AG20443 (cell line): Measurements from ENCODE around the gene SERPIND1.

Experiments used
- DNase-seq: peaks from one replicate; pipeline ENCODE4 v3.0.0; 2012; ENCODE audit warnings: low spot score, mixed read lengths

Gene SERPIND1

DNA sequence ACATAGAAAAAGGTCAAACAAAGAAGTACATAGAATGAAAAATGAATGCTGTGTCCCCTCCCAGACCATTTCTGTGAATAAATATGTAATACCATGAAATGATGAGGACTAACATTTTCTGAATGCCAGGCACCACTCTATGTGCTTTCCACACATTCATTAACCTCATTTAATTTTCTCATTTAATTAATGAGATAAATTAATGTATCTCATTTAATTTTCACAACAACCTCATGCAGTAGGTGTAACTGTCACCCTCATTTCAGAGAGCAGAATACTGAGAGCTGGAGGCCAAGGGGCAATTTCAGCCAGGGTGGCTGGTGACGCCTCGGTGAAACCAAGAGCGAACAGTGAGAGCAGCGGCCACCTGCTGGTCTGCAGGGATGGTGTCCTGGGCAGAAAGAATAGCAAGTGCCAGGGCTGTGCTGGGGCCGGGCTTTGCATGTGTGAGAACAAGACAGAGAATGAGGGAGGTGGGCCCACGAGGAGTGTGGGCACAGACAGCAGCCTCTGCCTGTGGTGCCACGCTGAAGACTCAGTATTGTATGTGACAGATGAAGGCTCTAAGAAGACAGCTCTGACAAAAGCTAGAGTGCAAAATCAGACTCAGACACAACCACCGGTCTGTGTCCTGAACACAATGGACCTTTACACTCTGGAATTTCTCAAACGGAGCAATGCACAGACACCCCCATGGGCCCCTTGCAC, 1.8 kb upstream of the SERPIND1 start:
- DNase-seq = no peak

DNA sequence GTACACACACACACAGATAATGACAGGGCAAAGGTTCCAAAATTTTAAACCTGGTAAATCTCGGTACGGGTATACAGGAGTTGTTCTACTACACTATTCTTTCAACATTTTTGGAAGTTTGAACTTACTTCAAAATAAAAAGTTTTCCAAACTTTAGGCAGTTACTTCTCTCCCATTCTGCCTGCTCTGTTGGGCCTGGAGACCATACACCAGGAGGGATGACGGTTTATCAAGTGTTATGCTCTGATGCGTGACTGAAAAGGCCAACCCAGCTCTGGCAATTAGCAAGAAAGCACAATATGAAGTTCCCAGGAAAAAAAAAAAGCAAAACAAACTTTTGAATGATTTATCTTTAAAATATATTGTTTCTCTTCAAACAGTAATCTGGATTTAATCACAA, 969 bp downstream of the SERPIND1 start:
- no peak for DNase-seq

DNA sequence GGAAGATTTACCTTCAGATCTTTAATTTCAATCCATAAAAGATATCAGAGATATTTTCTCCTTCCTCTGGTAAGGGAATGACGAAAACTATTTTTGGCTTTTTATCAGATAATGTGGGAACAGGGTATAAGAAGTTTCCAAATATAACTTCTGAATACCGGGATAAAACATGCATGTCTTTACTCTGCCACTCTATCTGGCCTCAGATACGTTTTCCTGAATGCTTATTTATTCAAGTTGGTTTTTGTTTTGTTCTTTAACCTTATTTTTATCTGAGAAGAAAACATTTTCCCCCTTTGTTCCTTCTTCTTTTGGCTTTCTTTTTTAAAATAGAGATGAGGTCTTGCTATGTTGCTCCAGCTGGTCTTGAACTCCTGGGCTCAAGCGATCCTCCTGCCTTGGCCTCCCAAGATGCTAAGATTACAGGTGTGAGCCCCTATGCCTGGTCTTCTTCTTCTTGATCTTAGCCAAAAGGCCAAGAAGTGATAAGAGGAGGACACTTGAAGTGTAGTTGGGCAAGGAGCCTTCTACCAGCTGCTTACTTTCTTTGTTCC, 1.5 kb downstream of the SERPIND1 start:
- DNase-seq = no peak

DNA sequence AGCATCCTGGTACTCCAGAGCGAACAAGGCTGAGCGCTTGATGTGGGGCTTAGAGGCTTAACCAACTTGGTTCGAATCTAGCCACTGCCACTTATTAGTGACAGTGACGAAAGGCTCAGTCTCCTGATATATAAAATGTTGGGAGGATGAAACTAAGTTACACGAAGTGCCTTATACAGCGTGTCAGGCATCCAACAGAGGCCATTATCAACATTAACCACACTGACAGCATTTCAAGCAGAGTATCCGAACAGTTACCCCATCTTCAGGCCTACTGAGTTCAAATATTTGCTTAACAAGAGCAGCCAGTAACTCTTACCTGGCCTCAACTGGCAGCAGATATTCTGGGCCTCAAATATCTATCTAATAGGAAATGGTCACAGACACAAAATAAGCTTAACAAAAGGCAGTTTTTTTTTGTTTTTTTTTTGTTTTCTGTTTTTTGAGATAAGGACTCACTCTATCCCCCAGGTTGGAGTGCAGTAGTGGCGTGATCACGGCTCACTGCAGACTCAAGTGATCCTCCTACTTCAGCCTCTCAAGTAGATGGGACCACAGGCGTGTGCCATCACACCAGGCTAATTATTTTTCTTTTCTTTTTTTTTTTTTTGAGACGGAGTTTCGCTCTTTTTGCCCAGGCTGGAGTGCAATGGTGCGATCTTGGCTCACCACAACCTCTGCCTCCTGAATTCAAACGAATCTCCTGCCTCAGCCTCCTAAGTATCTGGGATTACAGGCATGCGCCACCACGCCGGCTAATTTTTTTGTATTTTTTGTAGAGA, 2.9 kb downstream of the SERPIND1 start:
- DNase-seq = no peak

DNA sequence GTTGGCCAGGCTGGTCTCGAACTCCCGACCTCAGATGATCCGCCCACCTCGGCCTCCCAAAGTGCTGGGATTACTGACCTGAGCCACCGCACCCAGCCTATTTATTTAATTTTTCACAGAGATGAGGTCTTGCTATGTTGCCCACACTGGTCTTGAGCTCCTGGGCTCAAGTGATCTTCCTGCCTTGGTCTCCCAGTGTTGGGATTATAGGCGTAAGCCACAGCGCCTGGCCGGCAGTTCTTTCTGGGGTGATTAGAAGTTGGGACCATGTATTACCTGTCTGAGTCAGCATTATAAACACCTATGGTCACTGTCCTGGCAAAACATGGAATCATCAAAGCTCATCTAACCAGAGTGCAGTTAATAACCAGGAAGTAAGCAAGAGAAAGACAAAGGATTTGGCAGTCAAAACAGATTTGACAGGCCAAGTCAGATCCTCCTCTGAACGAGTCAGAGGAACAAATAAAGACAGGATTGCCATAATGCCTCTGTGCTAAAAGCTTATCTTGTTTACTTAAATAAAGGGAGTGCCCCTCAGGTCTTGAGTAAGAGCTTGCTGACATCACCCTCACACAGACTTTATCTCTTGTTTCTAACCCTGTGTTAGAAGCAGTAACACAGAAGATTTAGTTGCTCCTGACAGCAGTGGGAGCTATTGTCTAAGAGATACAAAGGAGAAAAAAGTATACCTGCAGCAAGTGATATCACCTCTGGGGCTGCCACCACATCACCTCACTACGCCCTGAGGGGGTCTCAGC, 3.7 kb downstream of the SERPIND1 start:
- peak; percentile 82 for DNase-seq

DNA sequence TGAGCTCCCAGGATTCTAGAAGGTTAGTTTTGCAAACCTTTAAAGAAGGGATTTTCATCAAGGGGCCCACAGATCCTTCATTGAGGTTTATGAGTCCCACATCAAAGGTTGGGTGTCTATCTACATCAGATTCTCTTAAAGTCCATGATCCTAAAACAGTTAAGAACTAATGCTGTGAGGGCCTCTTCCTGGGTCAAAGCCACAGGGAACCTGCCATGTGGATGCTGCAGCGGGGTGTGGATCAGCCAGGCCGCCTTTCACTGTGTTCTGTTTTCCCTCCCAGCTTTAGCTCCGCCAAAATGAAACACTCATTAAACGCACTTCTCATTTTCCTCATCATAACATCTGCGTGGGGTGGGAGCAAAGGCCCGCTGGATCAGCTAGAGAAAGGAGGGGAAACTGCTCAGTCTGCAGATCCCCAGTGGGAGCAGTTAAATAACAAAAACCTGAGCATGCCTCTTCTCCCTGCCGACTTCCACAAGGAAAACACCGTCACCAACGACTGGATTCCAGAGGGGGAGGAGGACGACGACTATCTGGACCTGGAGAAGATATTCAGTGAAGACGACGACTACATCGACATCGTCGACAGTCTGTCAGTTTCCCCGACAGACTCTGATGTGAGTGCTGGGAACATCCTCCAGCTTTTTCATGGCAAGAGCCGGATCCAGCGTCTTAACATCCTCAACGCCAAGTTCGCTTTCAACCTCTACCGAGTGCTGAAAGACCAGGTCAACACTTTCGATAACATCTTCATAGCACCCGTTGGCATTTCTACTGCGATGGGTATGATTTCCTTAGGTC, 5.3 kb downstream of the SERPIND1 start:
- no peak for DNase-seq

DNA sequence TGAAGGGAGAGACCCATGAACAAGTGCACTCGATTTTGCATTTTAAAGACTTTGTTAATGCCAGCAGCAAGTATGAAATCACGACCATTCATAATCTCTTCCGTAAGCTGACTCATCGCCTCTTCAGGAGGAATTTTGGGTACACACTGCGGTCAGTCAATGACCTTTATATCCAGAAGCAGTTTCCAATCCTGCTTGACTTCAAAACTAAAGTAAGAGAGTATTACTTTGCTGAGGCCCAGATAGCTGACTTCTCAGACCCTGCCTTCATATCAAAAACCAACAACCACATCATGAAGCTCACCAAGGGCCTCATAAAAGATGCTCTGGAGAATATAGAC, 5.9 kb downstream of the SERPIND1 start:
- DNase-seq = no peak

DNA sequence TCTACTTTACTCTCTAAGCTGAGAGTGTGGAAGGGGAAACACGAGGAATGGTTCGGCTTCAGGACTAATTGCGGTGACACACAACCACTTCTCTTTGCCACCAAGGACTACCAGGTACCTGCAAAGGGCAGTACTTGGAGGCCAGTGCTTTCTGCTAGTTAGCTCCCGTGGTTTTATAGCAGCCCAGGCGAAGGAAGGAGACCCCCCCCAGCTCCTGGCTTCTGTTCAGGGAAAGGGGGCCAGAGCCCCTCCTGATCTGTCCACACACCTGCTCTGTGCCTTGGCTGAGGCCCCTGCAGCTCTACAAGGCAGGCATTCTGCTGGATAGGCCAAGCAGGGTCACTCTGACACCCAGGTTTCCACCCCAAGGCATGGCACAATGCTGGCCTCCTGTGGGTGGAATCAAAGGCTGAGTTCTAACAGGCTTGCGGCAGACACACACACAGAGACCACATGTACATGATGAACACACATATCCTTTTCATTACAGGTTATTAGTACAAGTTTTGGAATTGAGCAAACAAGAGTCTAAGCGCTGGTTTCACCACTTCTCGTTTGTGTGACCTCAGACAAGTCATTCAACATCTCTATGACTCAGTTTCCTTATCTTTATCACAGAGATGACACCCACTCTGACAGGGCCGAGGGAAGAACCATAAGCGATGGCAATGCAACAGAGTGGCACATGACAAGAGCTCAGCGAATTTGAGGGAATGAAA, 7.5 kb downstream of the SERPIND1 start:
- DNase-seq = no peak

DNA sequence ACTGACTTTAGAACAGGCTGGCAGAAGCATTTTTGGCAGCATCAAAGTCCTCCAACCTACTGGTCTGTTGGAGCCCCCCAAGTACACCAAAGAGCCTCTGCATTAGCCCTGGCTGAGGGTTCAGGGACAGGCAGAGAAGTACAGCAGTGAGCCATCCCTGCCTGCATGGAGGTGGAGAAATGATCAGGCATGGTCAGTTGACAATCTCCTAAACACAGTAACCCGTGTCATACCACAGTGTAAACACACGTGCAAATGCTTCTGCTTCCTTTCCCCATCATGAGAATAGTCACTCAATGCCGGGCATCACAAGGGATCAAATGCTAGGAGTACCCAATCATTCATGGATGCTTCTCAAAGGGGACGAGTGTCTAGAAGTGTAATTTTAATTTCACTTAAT, 8.2 kb downstream of the SERPIND1 start:
- DNase-seq = no peak

DNA sequence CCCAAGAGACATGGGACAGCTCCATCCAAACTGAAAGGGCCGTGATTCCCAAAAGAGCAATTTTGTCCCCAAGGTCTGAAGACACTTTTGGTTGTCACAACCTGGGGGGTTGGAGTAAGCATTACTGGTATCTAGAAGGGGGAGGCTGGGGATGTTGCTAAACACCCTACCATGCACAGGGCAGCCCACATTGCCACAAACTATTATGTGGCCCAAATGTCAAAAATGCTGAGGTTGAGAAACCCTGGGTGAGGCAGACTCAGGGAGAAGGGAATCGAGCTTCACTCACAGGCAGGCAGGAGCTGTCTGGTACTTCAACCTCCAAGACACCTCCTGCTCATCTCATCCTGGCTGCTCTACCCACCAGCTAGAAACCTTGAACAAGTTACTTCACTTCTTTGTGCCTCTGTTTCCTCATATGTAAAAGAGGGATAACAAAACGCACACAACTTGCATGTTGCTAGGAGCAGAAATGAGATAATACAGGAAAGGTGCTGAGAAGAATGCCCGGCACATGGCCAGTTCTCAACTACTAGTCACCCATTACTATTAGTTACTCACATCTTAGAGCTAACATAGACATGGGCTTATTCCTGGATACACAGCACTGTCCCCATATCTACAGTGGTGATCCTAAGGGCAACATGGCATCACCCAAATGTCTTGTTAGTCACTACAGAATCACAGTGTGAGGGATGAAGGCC, 8.8 kb downstream of the SERPIND1 start:
- DNase-seq = no peak

DNA sequence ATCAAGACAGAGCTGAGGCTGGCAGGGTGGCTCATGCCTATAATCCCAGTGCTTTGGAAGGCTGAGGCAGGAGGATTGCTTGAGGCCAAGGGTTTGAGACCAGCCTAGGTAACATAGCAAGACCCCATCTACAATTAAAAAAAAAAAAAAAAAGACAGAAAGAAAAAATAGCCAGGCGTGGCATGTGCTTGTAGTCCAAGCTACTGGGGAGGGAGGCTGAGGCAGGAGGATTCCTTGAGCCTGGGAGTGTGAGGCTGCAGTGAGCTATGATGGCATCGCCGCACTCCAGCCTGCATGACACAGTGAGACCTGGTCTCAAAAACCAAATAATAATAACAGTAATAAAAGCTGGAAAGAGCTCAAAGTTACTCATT, 9.4 kb downstream of the SERPIND1 start:
- DNase-seq = no peak

DNA sequence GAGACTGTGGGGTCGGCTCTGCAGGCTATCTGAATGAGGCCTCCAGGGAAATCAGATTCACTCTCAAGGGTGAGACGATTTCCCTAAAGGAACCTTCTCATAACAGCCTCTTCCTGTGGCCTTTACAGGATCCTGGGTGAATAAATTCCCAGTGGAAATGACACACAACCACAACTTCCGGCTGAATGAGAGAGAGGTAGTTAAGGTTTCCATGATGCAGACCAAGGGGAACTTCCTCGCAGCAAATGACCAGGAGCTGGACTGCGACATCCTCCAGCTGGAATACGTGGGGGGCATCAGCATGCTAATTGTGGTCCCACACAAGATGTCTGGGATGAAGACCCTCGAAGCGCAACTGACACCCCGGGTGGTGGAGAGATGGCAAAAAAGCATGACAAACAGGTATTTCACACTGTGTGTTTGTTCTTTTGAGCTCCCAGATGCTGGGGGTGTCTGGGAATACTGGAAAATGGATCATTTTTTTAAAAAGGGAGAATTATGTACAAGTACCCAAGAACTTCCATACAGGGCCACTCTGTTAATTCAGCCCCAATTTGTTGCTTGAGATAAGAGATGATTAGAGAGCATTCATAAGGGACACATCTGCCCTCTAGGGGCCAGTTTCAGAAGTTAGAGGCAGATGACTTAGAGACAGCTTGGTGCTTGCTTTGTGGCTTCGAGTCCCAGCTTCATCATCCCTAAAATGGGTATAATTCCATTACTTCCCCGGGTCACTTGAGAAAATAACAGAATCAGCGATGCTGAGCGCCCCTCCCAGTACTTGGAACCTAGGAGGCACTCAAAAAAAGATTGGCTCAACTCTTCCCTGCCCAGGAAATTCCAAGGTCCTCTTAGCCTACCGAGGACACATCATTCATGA, 10.2 kb downstream of the SERPIND1 start:
- peak; percentile 71 for DNase-seq

DNA sequence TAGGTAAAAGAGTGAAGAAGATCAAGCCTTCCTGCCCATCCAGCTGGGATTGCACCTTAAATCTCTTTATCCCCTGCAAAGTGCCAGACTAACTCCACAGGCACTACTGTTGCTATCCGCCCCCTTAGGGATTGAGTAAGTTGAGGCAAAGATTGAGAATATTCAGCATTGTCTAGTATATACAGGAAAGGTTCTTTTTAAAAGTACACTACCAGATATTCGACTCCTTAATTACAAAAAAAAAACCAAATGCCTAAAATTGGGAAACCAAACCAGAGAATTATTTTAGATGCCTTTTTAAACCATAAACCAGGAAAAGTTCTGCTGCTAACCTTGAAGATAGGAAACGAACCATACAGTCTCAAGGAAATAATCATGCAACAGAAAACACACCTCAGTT, 11.5 kb downstream of the SERPIND1 start:
- DNase-seq = no peak

DNA sequence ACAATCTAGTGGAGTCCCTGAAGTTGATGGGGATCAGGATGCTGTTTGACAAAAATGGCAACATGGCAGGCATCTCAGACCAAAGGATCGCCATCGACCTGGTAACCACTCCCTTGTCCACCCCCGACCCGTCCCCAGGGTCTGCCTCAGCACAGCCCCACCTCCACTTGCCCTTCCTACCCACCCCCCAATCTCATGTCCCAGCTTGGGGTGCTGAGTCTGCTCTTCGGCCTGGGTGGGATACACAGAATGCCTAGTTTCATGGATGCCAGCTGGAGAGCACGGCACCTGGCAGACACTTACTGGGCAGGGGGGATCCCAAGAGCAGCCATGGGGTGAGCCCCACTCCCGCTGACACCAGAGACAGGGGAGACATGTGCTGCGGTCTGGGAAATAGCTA, 12.1 kb downstream of the SERPIND1 start:
- no peak for DNase-seq

DNA sequence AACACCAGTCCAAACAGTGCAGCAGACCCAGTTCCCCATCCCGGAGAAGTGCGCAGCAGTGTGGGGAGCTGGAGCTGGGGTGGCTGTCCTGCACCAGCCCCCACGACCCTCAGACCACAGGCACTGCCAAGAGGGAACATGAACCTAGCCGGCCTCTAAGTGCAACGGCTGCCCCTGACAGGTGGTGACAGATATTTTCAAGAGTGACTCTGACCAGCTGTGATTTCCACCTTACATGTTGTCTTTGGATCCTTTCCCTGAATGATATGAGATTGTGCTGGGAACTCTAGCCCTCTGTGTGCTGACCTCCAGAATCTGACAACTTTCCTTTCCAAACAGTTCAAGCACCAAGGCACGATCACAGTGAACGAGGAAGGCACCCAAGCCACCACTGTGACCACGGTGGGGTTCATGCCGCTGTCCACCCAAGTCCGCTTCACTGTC, 12.6 kb downstream of the SERPIND1 start:
- no peak for DNase-seq

DNA sequence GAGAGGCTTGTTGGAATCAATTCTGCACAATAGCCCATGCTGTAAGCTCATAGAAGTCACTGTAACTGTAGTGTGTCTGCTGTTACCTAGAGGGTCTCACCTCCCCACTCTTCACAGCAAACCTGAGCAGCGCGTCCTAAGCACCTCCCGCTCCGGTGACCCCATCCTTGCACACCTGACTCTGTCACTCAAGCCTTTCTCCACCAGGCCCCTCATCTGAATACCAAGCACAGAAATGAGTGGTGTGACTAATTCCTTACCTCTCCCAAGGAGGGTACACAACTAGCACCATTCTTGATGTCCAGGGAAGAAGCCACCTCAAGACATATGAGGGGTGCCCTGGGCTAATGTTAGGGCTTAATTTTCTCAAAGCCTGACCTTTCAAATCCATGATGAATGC, 13.3 kb downstream of the SERPIND1 start:
- no peak for DNase-seq

DNA sequence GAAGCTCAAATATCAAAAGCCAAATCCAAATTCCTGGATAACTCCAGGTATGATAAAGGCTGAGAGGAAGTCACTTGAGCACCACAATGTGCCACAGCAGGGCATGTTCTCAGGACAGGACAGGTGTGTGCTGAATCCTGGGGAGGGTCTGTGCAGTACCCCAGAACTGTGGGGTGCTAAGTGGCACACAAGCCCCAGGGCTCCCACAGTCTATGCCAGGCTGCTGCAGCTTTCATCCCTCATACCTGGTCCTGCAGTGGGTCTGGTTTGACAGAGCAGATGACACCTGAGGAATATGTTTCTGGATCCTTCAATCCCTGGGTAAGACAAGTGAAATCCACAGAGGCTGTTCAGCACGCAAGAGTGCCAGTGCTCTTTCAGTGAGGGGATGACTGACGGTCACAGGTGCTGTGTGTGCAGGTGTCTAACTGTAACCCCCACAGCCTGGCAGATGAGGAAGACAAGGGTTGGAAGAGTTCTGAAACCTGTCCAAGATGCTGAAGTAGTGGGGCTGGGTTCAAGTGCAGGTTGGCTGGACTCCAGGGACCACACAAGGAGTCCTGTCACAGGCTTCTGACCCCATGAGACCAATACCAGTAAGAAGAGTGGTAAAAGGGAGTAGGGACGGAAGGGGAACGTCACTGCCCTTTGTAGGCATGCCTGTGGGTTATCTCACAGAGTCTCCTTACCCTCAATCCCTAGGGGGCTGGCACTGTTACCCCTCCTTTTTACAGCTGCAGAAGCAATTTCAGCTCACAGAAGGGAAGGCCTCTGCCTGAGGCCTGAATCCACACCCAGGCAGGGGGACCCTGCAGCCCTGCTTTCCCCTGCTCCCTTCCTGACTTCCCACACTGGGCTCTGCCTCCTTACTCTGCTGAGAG, 14.1 kb downstream of the SERPIND1 start:
- DNase-seq = no peak

DNA sequence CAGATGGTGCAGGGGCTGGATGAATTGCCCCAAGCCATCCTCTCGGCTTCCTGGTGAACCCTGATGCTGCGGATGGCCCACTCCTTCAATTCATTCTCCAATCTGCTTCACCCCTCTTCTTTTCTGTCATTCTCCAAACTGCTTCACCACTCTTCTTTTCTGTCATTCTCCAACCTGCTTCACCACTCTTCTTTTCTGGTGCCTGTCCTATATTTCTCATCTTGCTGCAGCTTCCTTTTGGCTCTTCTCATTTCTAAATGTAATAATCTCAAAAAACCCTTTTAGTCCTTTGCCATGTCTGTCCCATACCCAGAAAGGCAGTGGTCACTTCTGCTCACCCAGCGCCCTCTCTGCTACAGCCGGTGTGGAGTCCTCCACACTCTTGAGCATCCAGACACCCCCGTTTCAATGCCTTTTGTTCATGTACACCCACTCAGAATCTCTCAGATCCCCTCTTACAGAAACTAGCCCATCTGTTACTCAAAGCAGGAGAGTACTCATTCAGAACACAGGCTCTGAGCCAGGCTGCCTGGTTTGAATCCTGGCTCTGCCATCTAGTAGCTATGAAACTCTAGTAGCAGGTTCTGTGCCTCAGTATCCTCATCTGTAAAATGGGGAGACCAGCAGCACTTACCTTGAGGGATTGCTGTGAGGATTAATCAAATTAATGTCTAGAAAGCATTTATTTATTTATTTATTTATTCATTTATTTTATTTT, 14.9 kb downstream of the SERPIND1 start:
- no peak for DNase-seq
